Neural progenitor cell (in vitro differentiated cells): ENCODE results near the gene LGR6. TPM values are rescaled to one million over a fixed set of nuclear protein-coding genes. Genes with fewer than 3 reads are reported as not detected.

Source experiments
- DNase-seq: peaks from one replicate; pipeline ENCODE4 v3.0.0-alpha.2; 2016; ENCODE audit warnings: low spot score
- H2AFZ ChIP-seq: fragments of 200-600 bp; sonication (generic); replicated peaks from 2 replicates; pipeline ENCODE4 v1.6.1; 2016; ENCODE audit warnings: antibody characterized with exemption
- H3F3A ChIP-seq: fragments of 200-600 bp; sonication (generic); 2 replicates; pipeline ENCODE4 v1.6.1; 2016; ENCODE audit warnings: antibody characterized with exemption, low read depth
- H3K27ac ChIP-seq: fragments of 200-600 bp; sonication (generic); 2 replicates; pipeline ENCODE4 v1.5.1; 2016; ENCODE audit warnings: mild to moderate bottlenecking
- H3K27me3 ChIP-seq: fragments of 200-600 bp; sonication (generic); 2 replicates; pipeline ENCODE4 v1.6.1; 2016; ENCODE audit warnings: mild to moderate bottlenecking, moderate library complexity
- H3K36me3 ChIP-seq: fragments of 200-600 bp; sonication (generic); 2 replicates; pipeline ENCODE4 v1.5.1; 2016
- H3K4me1 ChIP-seq: fragments of 200-600 bp; sonication (generic); 2 replicates; pipeline ENCODE4 v1.6.1; 2016; ENCODE audit warnings: mixed run types
- H3K4me2 ChIP-seq: fragments of 200-600 bp; sonication (generic); 2 replicates; pipeline ENCODE4 v1.6.1; 2016
- H3K4me3 ChIP-seq: fragments of 200-600 bp; sonication (generic); 2 replicates; pipeline ENCODE4 v1.5.1; 2016
- H3K79me2 ChIP-seq: fragments of 200-600 bp; sonication (generic); 2 replicates; pipeline ENCODE4 v1.6.1; 2016; ENCODE audit warnings: low read depth
- H3K9ac ChIP-seq: fragments of 200-600 bp; sonication (generic); 2 replicates; pipeline ENCODE4 v1.6.1; 2016
- H3K9me3 ChIP-seq: fragments of 200-600 bp; sonication (generic); 2 replicates; pipeline ENCODE4 v1.5.1; 2016; ENCODE audit warnings: low read depth
- H4K20me1 ChIP-seq: fragments of 200-600 bp; sonication (generic); 2 replicates; pipeline ENCODE4 v1.6.1; 2016; ENCODE audit warnings: low read depth
- H3K27ac Mint-ChIP-seq: 3 replicates; pipeline ENCODE4 v1.8.0; 2021; ENCODE audit warnings: mixed read lengths
- H3K27me3 Mint-ChIP-seq: 2 replicates; pipeline ENCODE4 v1.8.0; 2022; ENCODE audit warnings: low read depth, mild to moderate bottlenecking, inconsistent platforms, moderate library complexity, mixed read lengths; ENCODE audit not compliant: insufficient read depth
- H3K36me3 Mint-ChIP-seq: 3 replicates; pipeline ENCODE4 v1.8.0; 2021; ENCODE audit warnings: mixed read lengths
- H3K4me1 Mint-ChIP-seq: 3 replicates; pipeline ENCODE4 v1.8.0; 2021; ENCODE audit warnings: mixed read lengths
- H3K4me3 Mint-ChIP-seq: 3 replicates; pipeline ENCODE4 v1.8.0; 2021; ENCODE audit warnings: mild to moderate bottlenecking, moderate library complexity, mixed read lengths
- H3K9me3 Mint-ChIP-seq: 3 replicates; pipeline ENCODE4 v1.8.0; 2020; ENCODE audit warnings: mixed read lengths
- CTCF ChIP-seq: fragments of 200-600 bp; sonication (generic); IDR thresholded peaks from 2 replicates; pipeline ENCODE4 v1.5.1; 2017; ENCODE audit warnings: antibody characterized with exemption, mild to moderate bottlenecking
- EZH2 ChIP-seq: fragments of 200-600 bp; sonication (generic); IDR thresholded peaks from 2 replicates; pipeline ENCODE4 v1.6.1; 2017; ENCODE audit warnings: antibody characterized with exemption, mild to moderate bottlenecking, moderate library complexity
- EZH2phosphoT487 ChIP-seq: fragments of 200-600 bp; sonication (generic); IDR thresholded peaks from 2 replicates; pipeline ENCODE4 v1.6.1; 2017; ENCODE audit warnings: antibody characterized with exemption
- total RNA-seq: library from RNA; depleted of rRNA; stranded (reverse); fragments of >200 nt; gene quantifications from 2 replicates; pipeline ENCODE4 v1.2.3, GENCODE V29; 2015; ENCODE audit warnings: low replicate concordance

Gene LGR6
- total RNA-seq, 1 donor from 2014 or later, result not detected

GRCh38 chr1:202282025-202282371 lies 88.4 kb downstream of the LGR6 start:
- Histone ChIP-seq H3K9me3 (no peaks in the 10 kb centered on the region), H3K4me1 (no peaks in the 10 kb centered on the region), H3K27me3 (no peaks in the 10 kb centered on the region), H3K9ac (no peak overlapping the region), H4K20me1 (no peaks in the 10 kb centered on the region), H3F3A (no peaks in the 10 kb centered on the region), H3K79me2 (no peaks in the 10 kb centered on the region), H3K27ac (no peak overlapping the region), H3K4me2 (no peak overlapping the region), H2AFZ (no peak overlapping the region), H3K4me3 (no peak overlapping the region), H3K36me3 (no peaks in the 10 kb centered on the region)
- Mint-ChIP-seq H3K4me3 (no peak overlapping the region), H3K27ac (no peak overlapping the region), H3K27me3 (peaks cover 2% of the 10 kb centered on the region), H3K9me3 (no peaks in the 10 kb centered on the region), H3K36me3 (no peaks in the 10 kb centered on the region), H3K4me1 (peaks cover 7% of the 10 kb centered on the region)
- TF ChIP-seq EZH2, result no peak
- no peak for TF ChIP-seq EZH2phosphoT487
- no peak for TF ChIP-seq CTCF
- no peak for DNase-seq

GRCh38 chr1:202282596-202283283 lies 89.1 kb downstream of the LGR6 start:
- H4K20me1 ChIP-seq, result no peaks in the 10 kb centered on the region
- Mint-ChIP-seq H3K9me3 (no peaks in the 10 kb centered on the region), H3K36me3 (no peaks in the 10 kb centered on the region), H3K4me3 (no peak overlapping the region), H3K27me3 (peaks cover 4% of the 10 kb centered on the region), H3K27ac (no peak overlapping the region), H3K4me1 (peaks cover 13% of the 10 kb centered on the region)
- H3K4me3 ChIP-seq, result no peak overlapping the region
- H3K4me2 ChIP-seq, result no peak overlapping the region
- H2AFZ ChIP-seq, result no peak overlapping the region
- H3K27ac ChIP-seq, result no peak overlapping the region
- no peaks in the 10 kb centered on the region for H3K36me3 ChIP-seq
- DNase-seq, result no peak
- TF ChIP-seq CTCF (no peak), EZH2phosphoT487 (no peak), EZH2 (no peak)
- no peaks in the 10 kb centered on the region for H3K79me2 ChIP-seq
- H3K4me1 ChIP-seq, result no peaks in the 10 kb centered on the region
- H3K27me3 ChIP-seq, result no peaks in the 10 kb centered on the region
- H3K9ac ChIP-seq, result no peak overlapping the region
- no peaks in the 10 kb centered on the region for H3K9me3 ChIP-seq
- no peaks in the 10 kb centered on the region for H3F3A ChIP-seq

- Mint-ChIP-seq H3K4me1 (peaks cover 14% of the 10 kb centered on the region), H3K9me3 (no peaks in the 10 kb centered on the region), H3K4me3 (no peak overlapping the region), H3K27me3 (peaks cover 9% of the 10 kb centered on the region), H3K36me3 (no peaks in the 10 kb centered on the region), H3K27ac (no peak overlapping the region)
- Histone ChIP-seq H3F3A (no peaks in the 10 kb centered on the region), H3K4me1 (no peaks in the 10 kb centered on the region), H3K4me3 (no peak overlapping the region), H2AFZ (no peak overlapping the region), H3K79me2 (no peaks in the 10 kb centered on the region), H3K4me2 (no peak overlapping the region), H3K36me3 (no peaks in the 10 kb centered on the region), H3K27ac (no peak overlapping the region), H4K20me1 (no peaks in the 10 kb centered on the region), H3K27me3 (no peaks in the 10 kb centered on the region), H3K9ac (no peak overlapping the region), H3K9me3 (no peaks in the 10 kb centered on the region)
- TF ChIP-seq CTCF (no peak), EZH2 (no peak), EZH2phosphoT487 (no peak)
- DNase-seq, result no peak
Observed at GRCh38 chr1:202283379-202283844, 89.8 kb downstream of the LGR6 start.
